Measurements from ENCODE around the gene RPS6KB1. TPM values are rescaled to one million over a fixed set of nuclear protein-coding genes. Genes with fewer than 3 reads are reported as not detected.

RPS6KB1 gene
- total and polyA plus RNA-seq, 9 of the 15 experiments (the other 6 are each of a cell fraction or from before 2014, with no cell fraction given), result 8.8 to 60.7 (median 35.1) TPM

GRCh38 chr17:59858167-59858816 lies 34.6 kb upstream of the RPS6KB1 start:
- H3K79me2 ChIP-seq (ENCODE audit: control insufficient read depth, insufficient read depth, low read length), result no peaks in the 10 kb centered on the region
- H3K9ac ChIP-seq (ENCODE audit: insufficient read depth in 1 of 2, low read depth in 2 of 2, low read length in 2 of 2), result no peak overlapping the region
- 78% methylated on average over 5 of the region's 5 CpGs for WGBS (ENCODE audit: insufficient coverage, low coverage, missing lambda C conversion rate)
- BruUV-seq (replicated peaks), result no TSS peak
- FAIRE-seq (no peak), DNase-seq (ENCODE audit: extremely low read depth in 1 of 4, low spot score in 3 of 4) (no peak), ATAC-seq (no peak)
- H3K9me3 ChIP-seq (replicated peaks; ENCODE audit: control insufficient read depth, insufficient read depth, low read depth, low read length), result no peaks in the 10 kb centered on the region
- H3K9me1 ChIP-seq (ENCODE audit: control insufficient read depth, insufficient read depth, low read length), result no peaks in the 10 kb centered on the region
- H3K27ac ChIP-seq (ENCODE audit: extremely low read depth, low read depth, low read length), result no peak overlapping the region
- peaks cover 2% of the 10 kb centered on the region in 2 experiments; a peak in 2 of 5 replicates for H3K4me1 ChIP-seq (replicated peaks in 1 of 2; ENCODE audit: control insufficient read depth in 2 of 2, insufficient read depth in 2 of 2, low read length in 2 of 2)
- no peaks in the 10 kb centered on the region for H4K20me1 ChIP-seq (replicated peaks; ENCODE audit: control insufficient read depth, insufficient read depth, low read length)
- H2AFZ ChIP-seq (ENCODE audit: low read depth, low read length), result no peak overlapping the region
- POLR2A ChIA-PET, result interaction anchor here (1.3 kb wide), 1 partner anchor 105 kb away, joined by 5 read pairs; no protein-coding TSS in a partner anchor
- H3K4me2 ChIP-seq (ENCODE audit: insufficient read depth, low read length), result no peak overlapping the region
- peaks cover 25% of the 10 kb centered on the region; the same call in 2 of the 3 replicates for H3K36me3 ChIP-seq (ENCODE audit: control insufficient read depth, insufficient read depth, low read length)
- intact Hi-C loops (cut with micrococcal nuclease) (no loop called here), in situ Hi-C loops (cut with MboI) (no loop called here)
- TF ChIP-seq ZBTB11 (CRISPR knock-in tag; IDR thresholded peaks at IDR 0.05), result peak in 1 of 3 experiments; percentile 76; a peak in 2 of 6 replicates
- TF ChIP-seq BCL6 (CRISPR knock-in tag; IDR thresholded peaks at IDR 0.05), result no peak
- TF ChIP-seq, protein P1, sequence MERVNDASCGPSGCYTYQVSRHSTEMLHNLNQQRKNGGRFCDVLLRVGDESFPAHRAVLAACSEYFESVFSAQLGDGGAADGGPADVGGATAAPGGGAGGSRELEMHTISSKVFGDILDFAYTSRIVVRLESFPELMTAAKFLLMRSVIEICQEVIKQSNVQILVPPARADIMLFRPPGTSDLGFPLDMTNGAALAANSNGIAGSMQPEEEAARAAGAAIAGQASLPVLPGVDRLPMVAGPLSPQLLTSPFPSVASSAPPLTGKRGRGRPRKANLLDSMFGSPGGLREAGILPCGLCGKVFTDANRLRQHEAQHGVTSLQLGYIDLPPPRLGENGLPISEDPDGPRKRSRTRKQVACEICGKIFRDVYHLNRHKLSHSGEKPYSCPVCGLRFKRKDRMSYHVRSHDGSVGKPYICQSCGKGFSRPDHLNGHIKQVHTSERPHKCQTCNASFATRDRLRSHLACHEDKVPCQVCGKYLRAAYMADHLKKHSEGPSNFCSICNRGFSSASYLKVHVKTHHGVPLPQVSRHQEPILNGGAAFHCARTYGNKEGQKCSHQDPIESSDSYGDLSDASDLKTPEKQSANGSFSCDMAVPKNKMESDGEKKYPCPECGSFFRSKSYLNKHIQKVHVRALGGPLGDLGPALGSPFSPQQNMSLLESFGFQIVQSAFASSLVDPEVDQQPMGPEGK (CRISPR knock-in tag; IDR thresholded peaks at IDR 0.05; ENCODE audit: borderline replicate concordance), result no peak
- H3K27me3 ChIP-seq (ENCODE audit: control insufficient read depth in 2 of 2, insufficient read depth in 2 of 2, low read length in 2 of 2), result no peaks in the 10 kb centered on the region
- H3K4me3 ChIP-seq, result no peak overlapping the region
- CTCF ChIA-PET (ENCODE audit: low intra/inter-chr PET ratio), result interaction anchor here (2.5 to 4.1 kb wide), 2 partner anchors 105 to 111 kb away, joined by 21 to 54 read pairs; no protein-coding TSS in a partner anchor
